PC-9 (cell line): ENCODE measurements around the gene CIZ1. TPM values are rescaled to one million over a fixed set of nuclear protein-coding genes. Genes with fewer than 3 reads are reported as not detected.
A peak's percentile ranks its signal among the peaks of the same experiment; 100 is the strongest.

Source experiments
- BruUV-seq: library from RNA; stranded (reverse); fragments of 400-500 nt; replicated peaks from 2 replicates; lab custom pipeline; 2021; lab: Mats Ljungman, UMichigan
- CTCF ChIA-PET: fragments of 300-600 bp; sonication (Branson Sonifier 250); formaldehyde crosslinking; loops from one replicate; lab custom pipeline; 2022; ENCODE audit warnings: antibody characterized with exemption; lab: Charles Lee
- POLR2A ChIA-PET: fragments of 300-600 bp; sonication (Branson Sonifier 250); formaldehyde crosslinking; loops from one replicate; lab custom pipeline; 2022; ENCODE audit warnings: antibody characterized with exemption; ENCODE audit not compliant: unreplicated experiment; lab: Charles Lee
- DNase-seq, 2 experiments: peaks; one replicate each; pipeline versions ENCODE4 v3.0.0 to v3.0.0-alpha.2; 2015 to 2022; ENCODE audit warnings: mixed read lengths in 1 of 2
- H2AFZ ChIP-seq: fragments of 200-600 bp; sonication (generic); 2 replicates; pipeline ENCODE4 v1.8.1; 2017; ENCODE audit warnings: antibody characterized with exemption
- H3F3A ChIP-seq: fragments of 200-600 bp; sonication (generic); 2 replicates; pipeline ENCODE4 v1.8.1; 2017; ENCODE audit warnings: antibody characterized with exemption, mild to moderate bottlenecking, low read depth; ENCODE audit not compliant: insufficient read depth
- H3K27ac ChIP-seq: fragments of 200-600 bp; sonication (generic); 2 replicates; pipeline ENCODE4 v1.6.1; 2016; ENCODE audit warnings: mixed run types
- H3K27me3 ChIP-seq: fragments of 200-600 bp; sonication (generic); 2 replicates; pipeline ENCODE4 v1.6.1; 2016; ENCODE audit warnings: low read depth, mixed run types; ENCODE audit not compliant: insufficient read depth
- H3K36me3 ChIP-seq: fragments of 200-600 bp; sonication (generic); 2 replicates; pipeline ENCODE4 v1.6.1; 2016; ENCODE audit warnings: low read depth, mixed run types
- H3K4me1 ChIP-seq: fragments of 200-600 bp; sonication (generic); replicated peaks from 2 replicates; pipeline ENCODE4 v1.6.1; 2016; ENCODE audit warnings: mixed run types; ENCODE audit not compliant: insufficient read depth
- H3K4me2 ChIP-seq: fragments of 200-600 bp; sonication (generic); 2 replicates; pipeline ENCODE4 v1.6.1; 2017; ENCODE audit warnings: mixed run types
- H3K4me3 ChIP-seq: fragments of 200-600 bp; sonication (generic); 2 replicates; pipeline ENCODE4 v1.6.1; 2016; ENCODE audit warnings: mixed run types
- H3K79me2 ChIP-seq: fragments of 200-600 bp; sonication (generic); 2 replicates; pipeline ENCODE4 v1.6.1; 2017; ENCODE audit warnings: low read depth, mixed run types
- H3K9me2 ChIP-seq: fragments of 200-600 bp; sonication (generic); 2 replicates; pipeline ENCODE4 v1.8.1; 2017; ENCODE audit warnings: mild to moderate bottlenecking; ENCODE audit not compliant: insufficient read depth
- H3K9me3 ChIP-seq: fragments of 200-600 bp; sonication (generic); 2 replicates; pipeline ENCODE4 v1.8.1; 2016; ENCODE audit warnings: low read depth; ENCODE audit not compliant: insufficient read depth
- H4K20me1 ChIP-seq: fragments of 200-600 bp; sonication (generic); 2 replicates; pipeline ENCODE4 v1.8.1; 2017; ENCODE audit not compliant: insufficient read depth
- CTCF ChIP-seq: fragments of 200-600 bp; sonication (generic); conservative IDR thresholded peaks from 2 replicates; pipeline ENCODE4 v1.6.1; 2017; ENCODE audit warnings: mixed run types, antibody characterized with exemption, mild to moderate bottlenecking, moderate library complexity
- EZH2 ChIP-seq: fragments of 200-600 bp; sonication (generic); IDR thresholded peaks from 2 replicates; pipeline ENCODE4 v1.8.0; 2017; ENCODE audit warnings: antibody characterized with exemption, low read depth
- intact Hi-C: fragments of 100-400 bp; cut with micrococcal nuclease; formaldehyde crosslinking; loops from one replicate; pipeline ENCODE4 v1.10.0; 2022; ENCODE audit not compliant: unreplicated experiment
- total RNA-seq: library from RNA; stranded (reverse); gene quantifications from 2 replicates; pipeline ENCODE4 v1.2.3, GENCODE V29; 2021

Gene CIZ1
- total RNA-seq, 1 experiment from 2014 or later = 213 TPM

- POLR2A ChIA-PET = interaction anchor here (0.6 kb wide), 1 partner anchor 25 kb away, joined by 3 read pairs; no protein-coding TSS in a partner anchor
- Histone ChIP-seq H3F3A (peaks cover 83% of the 10 kb centered on the region), H3K4me2 (peak overlapping the region; percentile 100)
Observed at GRCh38 chr9:128152133-128153059, 39.0 kb downstream of the CIZ1 start.

GRCh38 chr9:128151309-128152132, 39.9 kb downstream of the CIZ1 start:
- H3K27ac ChIP-seq = peak overlapping the region; percentile 99; the same call in 1 of the 2 replicates
- H3K9me2 ChIP-seq = no peaks in the 10 kb centered on the region
- peaks cover 36% of the 10 kb centered on the region for H3K4me1 ChIP-seq
- H3K27me3 ChIP-seq = no peaks in the 10 kb centered on the region
- H2AFZ ChIP-seq = no peak overlapping the region
- intact Hi-C loops = no loop called here
- H3F3A ChIP-seq = peaks cover 85% of the 10 kb centered on the region
- peaks cover 24% of the 10 kb centered on the region for H4K20me1 ChIP-seq
- H3K79me2 ChIP-seq = peaks cover 38% of the 10 kb centered on the region
- TF ChIP-seq EZH2 = no peak
- no peak for TF ChIP-seq CTCF
- no peak for DNase-seq
- H3K9me3 ChIP-seq = no peaks in the 10 kb centered on the region
- peaks cover 7% of the 10 kb centered on the region; the same call in 1 of the 2 replicates for H3K36me3 ChIP-seq
- ChIA-PET POLR2A (interaction anchor here (0.6 to 1.1 kb wide), 3 partner anchors 8 to 84 kb away, joined by 3 to 11 read pairs (median 5); partner anchors contain the start of genes BBLN and NAIF1), CTCF (interaction anchor here (0.7 to 0.9 kb wide), 2 partner anchors 8 to 23 kb away, joined by 3 read pairs; no protein-coding TSS in a partner anchor)
- BruUV-seq = no TSS peak
- peak overlapping the region; percentile 97 for H3K4me3 ChIP-seq
- peak overlapping the region; percentile 100 for H3K4me2 ChIP-seq

More at GRCh38 chr9:128152133-128153059, 39.0 kb downstream of the CIZ1 start:
- BruUV-seq = no TSS peak
- Histone ChIP-seq H3K36me3 (peaks cover 7% of the 10 kb centered on the region; the same call in 1 of the 2 replicates), H3K4me1 (peaks cover 28% of the 10 kb centered on the region), H3K27me3 (no peaks in the 10 kb centered on the region), H3K4me3 (no peak overlapping the region), H4K20me1 (peaks cover 24% of the 10 kb centered on the region), H3K79me2 (peaks cover 30% of the 10 kb centered on the region), H3K9me3 (no peaks in the 10 kb centered on the region), H3K27ac (no peak overlapping the region), H3K9me2 (no peaks in the 10 kb centered on the region), H2AFZ (no peak overlapping the region)
- CTCF ChIA-PET = no interaction called here
- no peak for TF ChIP-seq EZH2
- TF ChIP-seq CTCF = no peak
- DNase-seq = no peak
- intact Hi-C loops = no loop called here
